Sciatic nerve (tissue), 1 donor: Measurements from ENCODE around the gene MYO9B. TPM values are rescaled to one million over a fixed set of nuclear protein-coding genes. Genes with fewer than 3 reads are reported as not detected.

Experiments used
- total RNA-seq: library from RNA; stranded (reverse); fragmentation: NEBNext Ultra II Directional; extraction: Animal tissue kit (Norgen Biotek cat#: 25700); gene quantifications from one replicate; pipeline ENCODE4 v1.2.1, GENCODE V29; 2021
- donor health status: DM: no; HTN: no; CAD: no.

MYO9B gene
- total RNA-seq, 1 donor from 2014 or later = 90.7 TPM

Other genes with a start within 250 kb of the MYO9B start
- gene SIN3B, start 246.4 kb upstream of the MYO9B start, total RNA-seq = 84.8 TPM
- gene F2RL3, start 186.8 kb upstream of the MYO9B start, total RNA-seq = 2.5 TPM
- 9.6 TPM for gene CPAMD8, start 49.0 kb upstream of the MYO9B start, total RNA-seq
- 5.9 TPM for gene HAUS8, start 325 bp upstream of the MYO9B start, total RNA-seq
- gene USE1, start 139.6 kb downstream of the MYO9B start, total RNA-seq = 27.4 TPM
- 23.4 TPM for gene OCEL1, start 150.4 kb downstream of the MYO9B start, total RNA-seq
- 23.9 TPM for gene NR2F6, start 170.1 kb downstream of the MYO9B start, total RNA-seq
- 9.6 TPM for gene USHBP1, start 189.0 kb downstream of the MYO9B start, total RNA-seq
- 66.6 TPM for gene BABAM1, start 191.7 kb downstream of the MYO9B start, total RNA-seq
- 1.7 TPM for gene ANKLE1, start 206.1 kb downstream of the MYO9B start, total RNA-seq
- 14.9 TPM for gene ABHD8, start 227.6 kb downstream of the MYO9B start, total RNA-seq
- gene MRPL34, start 230.1 kb downstream of the MYO9B start, total RNA-seq = 55.0 TPM
- gene DDA1, start 233.8 kb downstream of the MYO9B start, total RNA-seq = 29.4 TPM